Epithelial cell of prostate (primary cell): ENCODE measurements around the gene LRRC4B.
A peak's percentile ranks its signal among the peaks of the same experiment; 100 is the strongest.

ENCODE experiments used
- DNase-seq: peaks from one replicate; pipeline ENCODE4 v3.0.0-alpha.2; 2011; ENCODE audit warnings: low read depth, low spot score
- H3K27ac ChIP-seq: fragments of 450-650 bp; 2 replicates; pipeline ENCODE4 v1.5.1; 2017; ENCODE audit warnings: mild to moderate bottlenecking

LRRC4B gene

GRCh38 chr19:50555033-50555432 lies 13.2 kb downstream of the LRRC4B start:
- H3K27ac ChIP-seq, result no peak overlapping the region
- DNase-seq, result no peak

GRCh38 chr19:50554212-50554611 lies 14.0 kb downstream of the LRRC4B start:
- DNase-seq, result no peak
- H3K27ac ChIP-seq, result no peak overlapping the region

- no peak overlapping the region for H3K27ac ChIP-seq
- DNase-seq, result no peak
Measured at GRCh38 chr19:50553134-50553703, 15.0 kb downstream of the LRRC4B start.

- H3K27ac ChIP-seq, result no peak overlapping the region
- DNase-seq, result no peak
Measured at GRCh38 chr19:50552540-50552939, 15.7 kb downstream of the LRRC4B start.

- no peak for DNase-seq
- no peak overlapping the region for H3K27ac ChIP-seq
Measured at GRCh38 chr19:50551715-50552187, 16.5 kb downstream of the LRRC4B start.

- no peak overlapping the region for H3K27ac ChIP-seq
- DNase-seq, result no peak
Measured at GRCh38 chr19:50551034-50551714, 17.1 kb downstream of the LRRC4B start.

GRCh38 chr19:50550594-50550966 lies 17.7 kb downstream of the LRRC4B start:
- no peak for DNase-seq
- H3K27ac ChIP-seq, result no peak overlapping the region

GRCh38 chr19:50549927-50550593 lies 18.2 kb downstream of the LRRC4B start:
- DNase-seq, result no peak
- no peak overlapping the region for H3K27ac ChIP-seq

GRCh38 chr19:50549059-50549926 lies 18.9 kb downstream of the LRRC4B start:
- DNase-seq, result no peak
- no peak overlapping the region for H3K27ac ChIP-seq

- no peak overlapping the region for H3K27ac ChIP-seq
- no peak for DNase-seq
Measured at GRCh38 chr19:50548191-50549058, 19.8 kb downstream of the LRRC4B start.

- DNase-seq, result no peak
- H3K27ac ChIP-seq, result no peak overlapping the region
Measured at GRCh38 chr19:50547385-50548190, 20.6 kb downstream of the LRRC4B start.

- no peak overlapping the region for H3K27ac ChIP-seq
- DNase-seq, result no peak
Measured at GRCh38 chr19:50546527-50547221, 21.6 kb downstream of the LRRC4B start.

- DNase-seq, result no peak
- H3K27ac ChIP-seq, result no peak overlapping the region
Measured at GRCh38 chr19:50542943-50543342, 25.3 kb downstream of the LRRC4B start.

GRCh38 chr19:50537769-50538230 lies 30.4 kb downstream of the LRRC4B start:
- DNase-seq, result peak; percentile 10
- H3K27ac ChIP-seq, result no peak overlapping the region

GRCh38 chr19:50537306-50537685 lies 30.9 kb downstream of the LRRC4B start:
- DNase-seq, result no peak
- H3K27ac ChIP-seq, result no peak overlapping the region

- DNase-seq, result no peak
- no peak overlapping the region for H3K27ac ChIP-seq
Measured at GRCh38 chr19:50536662-50537305, 31.5 kb downstream of the LRRC4B start.

- no peak overlapping the region for H3K27ac ChIP-seq
- no peak for DNase-seq
Measured at GRCh38 chr19:50535672-50536187, 32.5 kb downstream of the LRRC4B start.

GRCh38 chr19:50534478-50534877 lies 33.8 kb downstream of the LRRC4B start:
- no peak for DNase-seq
- H3K27ac ChIP-seq, result no peak overlapping the region
